ENCODE measurements around the gene RIN2. TPM values are rescaled to one million over a fixed set of nuclear protein-coding genes. Genes with fewer than 3 reads are reported as not detected.
A peak's percentile ranks its signal among the peaks of the same experiment; 100 is the strongest.
"Not testable (repeated sequence)": the region's sequence is repeated elsewhere in the genome, so short reads cannot be mapped to it uniquely, and the experiment has no call there.

The RIN2 gene
- total RNA-seq, 1 donor from 2014 or later: 54.5 TPM

DNA sequence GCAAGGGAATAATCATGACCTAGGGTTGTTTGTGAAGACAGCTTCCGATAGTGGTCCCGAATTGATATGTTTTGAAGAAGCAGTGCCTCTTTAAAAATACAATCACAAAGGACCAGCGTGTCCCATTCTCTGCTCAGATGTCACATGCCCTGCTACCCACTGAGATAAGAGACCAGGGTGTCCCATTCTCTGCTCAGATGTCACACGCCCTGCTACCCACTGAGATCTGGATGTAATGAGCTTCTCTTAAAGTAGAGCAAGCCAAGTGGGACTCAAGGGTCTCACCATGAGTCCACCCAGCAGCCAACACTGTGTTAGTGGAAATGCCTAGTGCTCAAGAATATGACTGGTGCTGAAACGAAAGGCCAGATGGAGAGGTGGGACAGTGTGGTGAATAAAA, 22.2 kb downstream of the RIN2 start:
- DNase-seq (ENCODE audit: missing footprints) (no peak), ATAC-seq (peak; percentile 63)
- intact Hi-C loops (cut with DNase I): no loop called here

DNA sequence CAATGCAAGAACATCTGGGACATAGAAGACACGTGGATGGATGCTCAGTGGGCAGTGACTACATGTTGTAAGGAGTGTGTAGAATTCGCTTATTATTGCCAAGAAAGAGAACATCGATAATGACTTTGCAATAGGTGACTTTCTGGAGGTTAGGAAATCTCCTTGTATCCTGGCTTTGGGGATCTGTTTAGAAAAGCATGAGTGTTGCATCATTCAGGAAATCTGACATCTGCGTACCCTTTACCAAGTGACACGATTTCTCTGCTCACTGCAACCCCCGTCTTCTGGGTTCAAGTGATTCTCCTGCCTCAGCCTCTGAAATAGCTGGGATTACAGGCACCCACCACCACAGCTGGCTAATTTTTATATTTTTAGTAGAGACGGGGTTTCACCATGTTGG, 23.2 kb downstream of the RIN2 start:
- no peak for ATAC-seq
- no peak for DNase-seq (ENCODE audit: missing footprints)
- intact Hi-C loops (cut with DNase I): no loop called here

DNA sequence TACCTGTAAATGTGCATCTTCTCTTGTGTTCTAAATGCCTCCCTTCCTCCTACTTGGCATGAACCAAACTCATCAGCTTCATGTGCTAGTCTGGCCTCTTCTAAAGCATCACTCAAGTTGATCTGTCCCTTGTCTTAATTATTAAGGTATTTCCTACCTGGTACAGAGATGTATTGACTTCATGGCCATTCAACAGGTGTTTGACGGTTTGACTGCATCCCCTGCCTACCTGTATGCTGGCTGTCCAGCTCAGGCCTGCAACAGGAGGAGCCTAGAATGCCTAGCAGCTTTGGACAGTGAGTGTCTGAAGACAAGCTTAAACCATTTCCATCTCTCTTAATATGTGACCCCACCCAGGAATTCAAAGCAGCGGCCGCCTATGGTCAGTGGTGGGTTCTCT, 24.6 kb downstream of the RIN2 start:
- intact Hi-C loops (cut with DNase I): no loop called here
- DNase-seq (ENCODE audit: missing footprints): no peak
- ATAC-seq: no peak

- peak; percentile 35 for ATAC-seq
- no peak for DNase-seq (ENCODE audit: missing footprints)
- intact Hi-C loops (cut with DNase I): loop anchor here (2.0 kb wide), 2 partner anchors 103 to 211 kb away; no protein-coding TSS in a partner anchor
These were observed 25.9 kb downstream of the RIN2 start for GRCh38 chr20:19783966-19784401.

- intact Hi-C loops (cut with DNase I): loop anchor here (1.0 to 5.0 kb wide), 5 partner anchors 25 to 210 kb away; no protein-coding TSS in a partner anchor
- no peak for DNase-seq (ENCODE audit: missing footprints)
- peak; percentile 78 for ATAC-seq
These were observed 26.6 kb downstream of the RIN2 start for GRCh38 chr20:19784511-19785172.

- DNase-seq (ENCODE audit: missing footprints): no peak
- ATAC-seq: peak; percentile 14
- intact Hi-C loops (cut with DNase I): loop anchor here (1.0 to 5.0 kb wide), 5 partner anchors 26 to 209 kb away; no protein-coding TSS in a partner anchor
These were observed 27.3 kb downstream of the RIN2 start for GRCh38 chr20:19785173-19785982.

DNA sequence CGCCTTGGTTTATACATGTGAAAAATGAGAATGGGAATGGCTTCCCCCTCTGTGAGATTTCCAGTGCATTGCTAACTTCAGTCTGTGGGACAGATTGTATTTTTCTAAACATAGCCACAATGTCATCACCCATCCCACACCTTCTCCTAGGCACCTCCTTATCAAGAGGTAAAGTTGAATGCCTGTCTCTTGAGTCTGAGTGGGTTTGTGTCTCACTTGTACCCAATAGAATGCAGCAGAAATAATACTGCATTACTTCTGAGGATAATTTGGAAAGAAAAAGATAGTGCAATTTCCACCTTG, 27.9 kb downstream of the RIN2 start:
- ATAC-seq (peak; percentile 84), DNase-seq (ENCODE audit: missing footprints) (no peak)

GRCh38 chr20:19786311-19786710, 28.3 kb downstream of the RIN2 start:
- ATAC-seq (peak; percentile 57), DNase-seq (ENCODE audit: missing footprints) (no peak)
- intact Hi-C loops (cut with DNase I): loop anchor here (2.0 to 5.0 kb wide), 2 partner anchors 46 to 94 kb away; no protein-coding TSS in a partner anchor

More for the DNA sequence above, 27.9 kb downstream of the RIN2 start:
- intact Hi-C loops (cut with DNase I): loop anchor here (1.0 to 5.0 kb wide), 6 partner anchors 27 to 209 kb away; no protein-coding TSS in a partner anchor

DNA sequence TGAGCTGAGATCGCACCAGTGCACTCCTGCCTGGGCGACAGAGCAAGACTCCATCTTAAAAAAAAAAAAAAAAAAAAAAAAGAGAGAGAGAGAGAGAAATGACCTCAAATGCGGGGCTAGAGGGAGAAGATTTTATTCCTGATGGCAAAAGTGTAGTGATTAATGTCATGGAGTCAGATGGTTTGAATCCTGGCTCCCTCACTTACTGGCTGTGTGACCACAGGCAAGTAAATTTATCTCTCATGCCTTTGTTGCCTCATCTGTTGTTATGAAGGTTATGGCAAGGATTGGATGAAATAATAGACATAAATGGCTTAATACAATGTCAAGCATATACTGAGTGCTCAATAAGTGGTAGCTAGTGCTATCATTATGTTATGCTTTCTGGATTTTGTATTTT, 29.3 kb downstream of the RIN2 start:
- intact Hi-C loops (cut with DNase I): loop anchor here (2.0 to 5.0 kb wide), 2 partner anchors 45 to 95 kb away; no protein-coding TSS in a partner anchor
- ATAC-seq (no peak), DNase-seq (ENCODE audit: missing footprints) (no peak)

DNA sequence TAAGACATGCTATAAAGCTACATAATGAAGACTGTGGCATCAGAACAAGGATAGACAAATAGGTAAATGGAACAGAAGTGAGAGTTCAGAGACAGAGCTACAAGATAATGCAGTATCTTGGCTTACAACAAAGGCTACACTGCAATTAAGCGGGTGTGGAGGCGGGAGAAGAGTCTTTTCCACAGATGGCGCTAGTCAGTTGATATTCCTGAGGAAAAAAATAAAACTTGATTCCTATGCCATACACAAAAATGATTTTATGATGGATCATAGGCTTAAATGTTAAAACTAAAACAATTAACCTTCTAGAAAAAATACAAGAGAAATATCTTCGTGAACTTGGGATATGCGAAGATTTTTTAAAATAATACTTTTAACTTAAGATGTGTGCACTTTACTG, 31.0 kb downstream of the RIN2 start:
- intact Hi-C loops (cut with DNase I): loop anchor here (5.0 kb wide), 1 partner anchor 43 kb away; no protein-coding TSS in a partner anchor
- DNase-seq (ENCODE audit: missing footprints): no peak
- ATAC-seq: no peak

DNA sequence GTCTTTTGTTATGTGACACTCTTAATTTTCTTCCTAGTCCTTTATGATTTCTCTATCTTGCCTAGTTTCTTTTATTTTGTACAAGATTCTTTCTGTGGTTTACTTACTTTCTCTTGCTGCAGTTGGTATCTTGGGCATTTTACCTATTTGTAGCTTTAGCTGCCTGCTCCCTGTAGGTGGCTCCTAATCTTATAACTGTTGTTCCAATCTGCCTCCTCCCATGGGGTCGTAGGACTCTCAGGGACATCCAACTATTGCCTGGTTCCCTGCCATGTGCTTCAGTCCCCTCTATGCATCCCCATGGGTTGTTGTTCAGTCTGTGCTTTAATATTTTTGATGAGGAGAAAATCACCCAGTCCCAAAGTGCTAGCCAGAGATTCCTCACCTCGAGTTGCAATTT, 31.4 kb downstream of the RIN2 start:
- ATAC-seq (no peak), DNase-seq (ENCODE audit: missing footprints) (no peak)
- intact Hi-C loops (cut with DNase I): loop anchor here (5.0 kb wide), 1 partner anchor 43 kb away; no protein-coding TSS in a partner anchor

GRCh38 chr20:19791887-19792286, 33.8 kb downstream of the RIN2 start:
- no peak for ATAC-seq
- intact Hi-C loops (cut with DNase I): no loop called here

GRCh38 chr20:19793716-19794115, 35.7 kb downstream of the RIN2 start:
- no peak for ATAC-seq
- intact Hi-C loops (cut with DNase I): no loop called here

More at GRCh38 chr20:19791887-19792286, 33.8 kb downstream of the RIN2 start:
- no peak for DNase-seq (ENCODE audit: missing footprints)

DNA sequence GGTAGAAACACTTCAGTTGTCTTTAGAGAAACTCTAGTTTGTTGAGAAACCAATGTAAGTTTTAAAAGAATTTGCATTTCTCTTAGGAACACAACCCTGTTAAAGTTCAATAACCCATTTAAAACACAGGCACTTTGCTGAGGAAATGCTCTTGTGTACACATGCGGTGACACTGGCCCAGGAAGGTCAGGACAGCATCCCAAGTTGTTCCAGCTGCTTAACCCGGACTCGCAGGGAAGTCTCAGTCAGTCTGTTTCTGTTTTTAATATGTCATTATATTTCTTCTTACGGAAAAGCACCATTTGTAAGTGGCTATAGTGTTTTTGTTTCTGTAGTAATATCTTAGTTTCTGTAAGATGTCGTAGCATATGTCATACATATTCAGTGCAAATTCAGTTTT, 36.9 kb downstream of the RIN2 start:
- intact Hi-C loops (cut with DNase I): no loop called here
- DNase-seq (ENCODE audit: missing footprints) (no peak), ATAC-seq (no peak)

More at GRCh38 chr20:19793716-19794115, 35.7 kb downstream of the RIN2 start:
- no peak for DNase-seq (ENCODE audit: missing footprints)

GRCh38 chr20:19799325-19799724, 41.3 kb downstream of the RIN2 start:
- ATAC-seq: no peak
- intact Hi-C loops (cut with DNase I): no loop called here
- no peak for DNase-seq (ENCODE audit: missing footprints)

- DNase-seq (ENCODE audit: missing footprints) (no peak), ATAC-seq (no peak)
- intact Hi-C loops (cut with DNase I): no loop called here
These were observed 44.0 kb downstream of the RIN2 start for GRCh38 chr20:19802099-19802491.

GRCh38 chr20:19802492-19803158, 44.6 kb downstream of the RIN2 start:
- no peak for DNase-seq (ENCODE audit: missing footprints)
- ATAC-seq: peak; percentile 53
- intact Hi-C loops (cut with DNase I): loop anchor here (1.0 kb wide), 1 partner anchor 109 kb away; no protein-coding TSS in a partner anchor

- intact Hi-C loops (cut with DNase I); DNase-seq (ENCODE audit: missing footprints); ATAC-seq: not testable (repeated sequence)
These were observed 48.2 kb downstream of the RIN2 start for GRCh38 chr20:19806276-19806675.

- DNase-seq (ENCODE audit: missing footprints) (no peak), ATAC-seq (no peak)
- intact Hi-C loops (cut with DNase I): no loop called here
These were observed 48.7 kb downstream of the RIN2 start for GRCh38 chr20:19806806-19807190.
